AG04449 (cell line): ENCODE results near the gene LTB4R2.

Source experiments
- CTCF ChIA-PET: fragments of 350-600 bp; formaldehyde crosslinking; extraction: SDS; loops from one replicate; lab custom pipeline; 2021; ENCODE audit warnings: antibody characterized with exemption; lab: Yijun Ruan, JAX
- POLR2A ChIA-PET: fragments of 400-600, 350-600 bp; formaldehyde crosslinking; extraction: SDS; loops from one replicate; lab custom pipeline; 2020; ENCODE audit warnings: antibody characterized with exemption, inconsistent platforms; lab: Yijun Ruan, JAX
- DNase-seq: peaks from one replicate; pipeline ENCODE4 v3.0.0-alpha.2; 2010; ENCODE audit warnings: low read depth, low spot score
- H3K4me3 ChIP-seq: 2 replicates; pipeline ENCODE4 v1.5.1; 2011; ENCODE audit warnings: low read depth, mild to moderate bottlenecking, control low read depth, low read length
- CTCF ChIP-seq: IDR thresholded peaks from one replicate; pipeline ENCODE4 v1.5.1; 2011; ENCODE audit warnings: mild to moderate bottlenecking, moderate library complexity, low read length, control low read depth, inconsistent platforms; ENCODE audit not compliant: insufficient read depth; ENCODE audit errors: missing control alignments

The LTB4R2 gene

GRCh38 chr14:24330973-24331674, 21.2 kb downstream of the LTB4R2 start:
- no peak for TF ChIP-seq CTCF
- CTCF ChIA-PET = interaction anchor here (0.8 to 37.5 kb wide), 14 partner anchors 10 to 273 kb away, joined by 3 to 1633 read pairs (median 26); partner anchors contain the start of genes CBLN3, CIDEB, DHRS1 and KHNYN
- POLR2A ChIA-PET = interaction anchor here (1.0 kb wide), 1 partner anchor 101 kb away, joined by 3 read pairs; no protein-coding TSS in a partner anchor
- H3K4me3 ChIP-seq = no peak overlapping the region
- no peak for DNase-seq

GRCh38 chr14:24331731-24332267, 21.9 kb downstream of the LTB4R2 start:
- ChIA-PET CTCF (interaction anchor here (0.7 to 37.5 kb wide), 18 partner anchors 9 to 295 kb away, joined by 3 to 1633 read pairs (median 26); partner anchors contain the start of genes CBLN3, CIDEB, DHRS1 and KHNYN), POLR2A (interaction anchor here (1.0 to 3.1 kb wide), 2 partner anchors 99 to 102 kb away, joined by 3 to 23 read pairs; partner anchors contain the start of genes CBLN3 and KHNYN)
- no peak for DNase-seq
- no peak overlapping the region for H3K4me3 ChIP-seq
- TF ChIP-seq CTCF = no peak

- DNase-seq = no peak
- ChIA-PET CTCF (interaction anchor here (0.7 to 37.5 kb wide), 30 partner anchors 9 to 294 kb away, joined by 3 to 1633 read pairs (median 14); partner anchors contain the start of genes CBLN3, CIDEB, DHRS1 and KHNYN), POLR2A (interaction anchor here (1.0 to 3.1 kb wide), 2 partner anchors 98 to 101 kb away, joined by 3 to 23 read pairs; partner anchors contain the start of genes CBLN3 and KHNYN)
- no peak overlapping the region; the same call in 1 of the 2 replicates for H3K4me3 ChIP-seq
- peak; percentile 77 for TF ChIP-seq CTCF
These were observed 22.5 kb downstream of the LTB4R2 start for GRCh38 chr14:24332268-24332993.

- POLR2A ChIA-PET = interaction anchor here (3.1 kb wide), 1 partner anchor 96 kb away, joined by 23 read pairs; the partner anchor contains the start of genes CBLN3 and KHNYN
- CTCF ChIA-PET = interaction anchor here (1.2 to 37.5 kb wide), 17 partner anchors 11 to 123 kb away, joined by 3 to 1633 read pairs (median 33); partner anchors contain the start of genes CBLN3, CIDEB, DHRS1 and KHNYN
- DNase-seq = no peak
- TF ChIP-seq CTCF = no peak
- H3K4me3 ChIP-seq = peak within 1 kb of the TSS; percentile 48
These were observed 24.7 kb downstream of the LTB4R2 start, which contains the start of gene ADCY4 for GRCh38 chr14:24334431-24335291. ADCY4 (minus strand) TSS chr14:24335071; CDS start chr14:24334652, 419 bp downstream.

- no peak for DNase-seq
- H3K4me3 ChIP-seq = no peak overlapping the region
- ChIA-PET CTCF (interaction anchor here (1.3 to 37.5 kb wide), 7 partner anchors 10 to 92 kb away, joined by 4 to 1633 read pairs (median 101); partner anchors contain the start of genes CBLN3, CIDEB, DHRS1 and KHNYN), POLR2A (no interaction called here)
- TF ChIP-seq CTCF = no peak
These were observed 25.7 kb downstream of the LTB4R2 start for GRCh38 chr14:24335461-24336171.
